Ectodermal cell (in vitro differentiated cells): Measurements from ENCODE around the gene DHX38.

Source experiments
- H3K27ac ChIP-seq: 2 replicates; pipeline ENCODE4 v1.7.0; 2013; ENCODE audit warnings: mild to moderate bottlenecking, low read depth, low read length; ENCODE audit not compliant: insufficient read depth, poor library complexity, severe bottlenecking
- H3K27me3 ChIP-seq: 2 replicates; pipeline ENCODE4 v1.7.0; 2013; ENCODE audit warnings: mild to moderate bottlenecking, low read length; ENCODE audit not compliant: insufficient read depth, control insufficient read depth, poor library complexity, severe bottlenecking
- H3K36me3 ChIP-seq: one replicate; pipeline ENCODE4 v1.7.0; 2013; ENCODE audit warnings: low read length; ENCODE audit not compliant: control insufficient read depth, insufficient read depth
- H3K4me1 ChIP-seq: one replicate; pipeline ENCODE4 v1.7.0; 2013; ENCODE audit warnings: low read length; ENCODE audit not compliant: control insufficient read depth, insufficient read depth
- H3K4me3 ChIP-seq: 2 replicates; pipeline ENCODE4 v1.7.0; 2013; ENCODE audit warnings: low read depth, low read length, control low read depth; ENCODE audit not compliant: insufficient read depth
- H3K9me3 ChIP-seq: 2 replicates; pipeline ENCODE4 v1.7.0; 2013; ENCODE audit warnings: mild to moderate bottlenecking, low read length, moderate library complexity; ENCODE audit not compliant: control insufficient read depth
- WGBS, 2 experiments: methylation state at CpG; one replicate each; pipeline ENCODE4 v1.1.7; 2013; ENCODE audit warnings: missing lambda C conversion rate in 2 of 2; 5-methylcytosine and 5-hydroxymethylcytosine counted together

DHX38 gene

GRCh38 chr16:72122308-72122707 lies 28.7 kb downstream of the DHX38 start:
- Histone ChIP-seq H3K27ac (no peak overlapping the region), H3K27me3 (no peaks in the 10 kb centered on the region), H3K4me3 (no peak overlapping the region), H3K4me1 (no peaks in the 10 kb centered on the region), H3K36me3 (no peaks in the 10 kb centered on the region), H3K9me3 (no peaks in the 10 kb centered on the region)
- 93 to 98% methylated on average over 2 of the region's 2 CpGs for WGBS, 2 experiments

DNA sequence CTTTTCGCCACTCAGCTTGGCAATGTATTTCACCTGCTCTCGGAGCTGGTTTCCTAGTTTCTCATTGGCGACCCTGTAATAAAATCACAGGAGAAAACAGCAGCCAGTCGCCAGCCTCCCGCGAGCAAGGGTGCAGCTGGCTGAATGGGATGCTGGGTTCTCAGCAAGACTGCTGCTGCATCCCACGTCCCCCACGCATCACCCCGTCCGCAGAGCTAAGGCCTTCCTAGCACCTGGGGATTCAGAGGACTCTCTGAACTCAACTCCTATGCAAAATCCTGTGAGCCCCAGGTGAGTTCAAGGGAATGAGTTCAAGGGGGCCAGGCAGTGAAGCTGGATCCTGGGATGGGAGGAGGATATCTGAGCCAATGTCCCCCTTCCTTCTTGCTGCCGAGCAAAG lies 29.3 kb downstream of the DHX38 start:
- no peaks in the 10 kb centered on the region for H3K4me1 ChIP-seq
- no peak overlapping the region for H3K27ac ChIP-seq
- no peak overlapping the region for H3K4me3 ChIP-seq
- H3K9me3 ChIP-seq = no peaks in the 10 kb centered on the region
- WGBS, 2 experiments = 84 to 86% methylated on average over 11 of the region's 11 CpGs
- no peaks in the 10 kb centered on the region for H3K27me3 ChIP-seq
- H3K36me3 ChIP-seq = no peaks in the 10 kb centered on the region

- no peaks in the 10 kb centered on the region for H3K4me1 ChIP-seq
- H3K27ac ChIP-seq = no peak overlapping the region
- 84 to 85% methylated on average over 8 of the region's 8 CpGs for WGBS, 2 experiments
- H3K27me3 ChIP-seq = no peaks in the 10 kb centered on the region
- H3K36me3 ChIP-seq = no peaks in the 10 kb centered on the region
- H3K4me3 ChIP-seq = no peak overlapping the region
- H3K9me3 ChIP-seq = no peaks in the 10 kb centered on the region
Observed at GRCh38 chr16:72123426-72123825, 29.8 kb downstream of the DHX38 start.

DNA sequence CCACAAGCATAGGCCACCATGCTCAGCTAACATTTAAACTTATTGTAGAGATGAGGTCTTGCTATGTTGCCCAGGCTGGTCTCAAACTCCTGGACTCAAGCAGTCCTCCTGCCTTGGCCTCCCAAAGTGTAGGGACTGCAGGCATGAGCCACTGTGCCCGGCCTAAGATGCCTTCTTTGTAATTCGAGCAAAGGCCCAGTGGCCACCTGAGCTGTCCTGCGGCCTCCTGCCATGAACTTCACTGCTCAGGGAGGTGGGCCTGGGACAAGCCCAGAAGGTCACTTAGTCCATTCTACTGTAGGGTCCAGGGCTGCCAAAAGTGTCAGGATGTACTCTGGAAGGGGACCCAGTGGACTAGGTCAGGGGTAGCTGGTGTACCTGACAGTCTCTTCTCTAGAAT lies 30.5 kb downstream of the DHX38 start:
- peaks cover 5% of the 10 kb centered on the region for H3K4me1 ChIP-seq
- no peak overlapping the region for H3K27ac ChIP-seq
- no peaks in the 10 kb centered on the region for H3K27me3 ChIP-seq
- H3K4me3 ChIP-seq = no peak overlapping the region
- 92 to 94% methylated on average over 3 of the region's 3 CpGs for WGBS, 2 experiments
- no peaks in the 10 kb centered on the region for H3K36me3 ChIP-seq
- H3K9me3 ChIP-seq = no peaks in the 10 kb centered on the region

- Histone ChIP-seq H3K4me3 (no peak overlapping the region), H3K27ac (no peak overlapping the region), H3K27me3 (no peaks in the 10 kb centered on the region), H3K9me3 (no peaks in the 10 kb centered on the region), H3K36me3 (no peaks in the 10 kb centered on the region), H3K4me1 (peaks cover 5% of the 10 kb centered on the region)
- 46 to 50% methylated on average over 13 of the region's 13 CpGs for WGBS, 2 experiments
Observed at GRCh38 chr16:72124761-72125634, 31.4 kb downstream of the DHX38 start.

DNA sequence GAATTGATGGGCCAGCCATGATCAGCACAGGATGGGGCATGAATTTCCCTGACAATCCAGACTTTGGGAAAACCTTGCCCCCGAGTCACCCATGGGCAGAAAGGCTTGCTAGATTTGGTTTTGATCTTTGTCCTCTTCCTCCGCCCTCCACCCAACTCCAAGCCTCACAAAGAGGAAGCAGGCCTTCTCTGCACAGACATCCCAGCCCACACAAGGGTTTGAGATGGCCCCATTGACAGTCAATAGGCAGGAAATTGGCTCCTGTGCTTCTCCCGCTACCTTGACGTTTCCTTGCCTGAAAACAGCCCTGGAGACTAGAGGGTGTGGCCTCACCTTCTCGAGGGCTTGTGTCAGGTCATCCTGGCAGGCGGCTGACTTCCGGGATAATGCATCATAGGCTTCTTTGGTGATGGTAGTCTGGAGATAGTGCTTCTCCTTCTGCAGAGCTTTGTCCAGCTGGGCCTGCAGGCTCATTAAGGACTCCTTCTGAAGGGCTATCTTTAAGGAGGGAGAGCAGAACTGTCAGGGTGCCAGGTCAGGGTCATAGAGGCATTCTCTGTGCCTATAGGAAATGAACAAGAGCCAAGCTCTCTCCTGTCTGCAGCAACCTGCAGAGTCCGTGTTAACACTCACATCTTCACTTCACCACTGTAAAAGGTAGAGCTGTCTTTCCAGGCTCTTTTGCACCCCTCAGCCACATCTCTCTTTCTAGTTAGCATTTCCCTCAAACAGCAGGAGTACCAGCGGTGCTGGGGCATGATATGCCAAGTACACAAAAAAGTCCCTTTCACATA lies 32.2 kb downstream of the DHX38 start:
- Histone ChIP-seq H3K4me1 (peaks cover 5% of the 10 kb centered on the region), H3K4me3 (no peak overlapping the region), H3K36me3 (no peaks in the 10 kb centered on the region), H3K27me3 (no peaks in the 10 kb centered on the region), H3K27ac (no peak overlapping the region), H3K9me3 (no peaks in the 10 kb centered on the region)
- 91 to 93% methylated on average over 9 of the region's 9 CpGs for WGBS, 2 experiments

- Histone ChIP-seq H3K4me1 (peaks cover 5% of the 10 kb centered on the region), H3K36me3 (no peaks in the 10 kb centered on the region), H3K27me3 (no peaks in the 10 kb centered on the region), H3K9me3 (no peaks in the 10 kb centered on the region), H3K4me3 (no peak overlapping the region), H3K27ac (no peak overlapping the region)
- 92% methylated on average over 2 of the region's 2 CpGs for WGBS, 2 experiments
Observed at GRCh38 chr16:72126429-72126765, 32.8 kb downstream of the DHX38 start.

DNA sequence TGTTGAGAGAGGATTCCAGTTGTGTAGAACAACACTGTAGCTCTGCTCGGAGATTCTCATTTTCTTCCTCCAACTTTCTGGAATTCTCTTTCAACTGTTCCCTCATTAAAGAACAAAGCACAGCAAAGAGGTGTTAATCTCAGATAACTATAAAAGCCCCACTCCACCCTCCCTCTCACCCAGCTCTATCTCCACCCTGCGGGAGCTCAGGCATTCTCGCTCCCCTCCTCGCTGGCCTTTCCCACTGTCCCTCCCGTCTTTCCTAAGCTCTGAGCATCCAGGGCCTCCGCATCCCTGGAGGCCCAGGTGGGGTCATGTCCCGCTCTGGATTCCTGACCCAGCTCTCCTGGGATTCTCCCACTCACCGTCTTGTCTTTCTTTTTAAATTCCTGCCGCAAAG lies 35.1 kb downstream of the DHX38 start:
- no peaks in the 10 kb centered on the region for H3K9me3 ChIP-seq
- H3K36me3 ChIP-seq = no peaks in the 10 kb centered on the region
- H3K27ac ChIP-seq = no peak overlapping the region
- H3K4me1 ChIP-seq = peaks cover 5% of the 10 kb centered on the region
- no peaks in the 10 kb centered on the region for H3K27me3 ChIP-seq
- no peak overlapping the region for H3K4me3 ChIP-seq
- WGBS, 2 experiments = 62 to 63% methylated on average over 9 of the region's 9 CpGs

GRCh38 chr16:72129976-72130656 lies 36.5 kb downstream of the DHX38 start:
- no peaks in the 10 kb centered on the region for H3K36me3 ChIP-seq
- H3K27me3 ChIP-seq = no peaks in the 10 kb centered on the region
- H3K4me3 ChIP-seq = no peak overlapping the region
- no peaks in the 10 kb centered on the region for H3K9me3 ChIP-seq
- peaks cover 5% of the 10 kb centered on the region for H3K4me1 ChIP-seq
- WGBS, 2 experiments = 89 to 90% methylated on average over 7 of the region's 7 CpGs
- H3K27ac ChIP-seq = no peak overlapping the region

GRCh38 chr16:72131036-72131435 lies 37.4 kb downstream of the DHX38 start:
- H3K4me1 ChIP-seq = peaks cover 5% of the 10 kb centered on the region
- no peak overlapping the region for H3K4me3 ChIP-seq
- WGBS, 2 experiments = 75 to 78% methylated on average over 6 of the region's 6 CpGs
- no peaks in the 10 kb centered on the region for H3K36me3 ChIP-seq
- H3K27me3 ChIP-seq = no peaks in the 10 kb centered on the region
- no peaks in the 10 kb centered on the region for H3K9me3 ChIP-seq
- no peak overlapping the region for H3K27ac ChIP-seq
